Progenitor cell of endocrine pancreas (in vitro differentiated cells): ENCODE measurements around the gene CDH13. TPM values are rescaled to one million over a fixed set of nuclear protein-coding genes. Genes with fewer than 3 reads are reported as not detected.

Experiments used
- DNase-seq: peaks from one replicate; pipeline ENCODE4 v3.0.0; 2021; ENCODE audit warnings: low spot score; ENCODE audit not compliant: unreplicated experiment
- H3K27ac Mint-ChIP-seq: 2 replicates; pipeline ENCODE4 v1.8.0; 2021; ENCODE audit warnings: mild to moderate bottlenecking, moderate library complexity, mixed read lengths
- H3K27me3 Mint-ChIP-seq: 2 replicates; pipeline ENCODE4 v1.8.0; 2021; ENCODE audit warnings: mixed read lengths
- H3K36me3 Mint-ChIP-seq: 2 replicates; pipeline ENCODE4 v1.8.0; 2022; ENCODE audit warnings: mixed read lengths; ENCODE audit not compliant: insufficient read depth
- H3K4me1 Mint-ChIP-seq: 2 replicates; pipeline ENCODE4 v1.8.0; 2021; ENCODE audit warnings: low read depth, mixed read lengths
- H3K4me3 Mint-ChIP-seq: 2 replicates; pipeline ENCODE4 v1.8.0; 2021; ENCODE audit warnings: low read depth, mild to moderate bottlenecking, moderate library complexity, mixed read lengths
- H3K9me3 Mint-ChIP-seq: 2 replicates; pipeline ENCODE4 v1.8.0; 2021; ENCODE audit warnings: low read depth, mixed read lengths
- total RNA-seq: library from RNA; stranded (reverse); gene quantifications from 2 replicates; pipeline ENCODE4 v1.2.1, GENCODE V29; 2021
- TF ChIP-seq, protein P1 (sequence below): fragments of 200-600 bp; sonication (generic); IDR thresholded peaks from one replicate; pipeline ENCODE4 v1.5.0; 2021; ENCODE audit warnings: antibody characterized with exemption, mild to moderate bottlenecking; ENCODE audit not compliant: unreplicated experiment

The CDH13 gene
- total RNA-seq, 1 donor from 2014 or later: 0.38 TPM

GRCh38 chr16:83661656-83662055 lies 1034.9 kb downstream of the CDH13 start:
- Mint-ChIP-seq H3K4me1 (no peaks in the 10 kb centered on the region), H3K27me3 (peaks cover 12% of the 10 kb centered on the region), H3K9me3 (no peaks in the 10 kb centered on the region), H3K4me3 (no peak overlapping the region), H3K36me3 (no peaks in the 10 kb centered on the region), H3K27ac (no peak overlapping the region)
- TF ChIP-seq, protein P1, sequence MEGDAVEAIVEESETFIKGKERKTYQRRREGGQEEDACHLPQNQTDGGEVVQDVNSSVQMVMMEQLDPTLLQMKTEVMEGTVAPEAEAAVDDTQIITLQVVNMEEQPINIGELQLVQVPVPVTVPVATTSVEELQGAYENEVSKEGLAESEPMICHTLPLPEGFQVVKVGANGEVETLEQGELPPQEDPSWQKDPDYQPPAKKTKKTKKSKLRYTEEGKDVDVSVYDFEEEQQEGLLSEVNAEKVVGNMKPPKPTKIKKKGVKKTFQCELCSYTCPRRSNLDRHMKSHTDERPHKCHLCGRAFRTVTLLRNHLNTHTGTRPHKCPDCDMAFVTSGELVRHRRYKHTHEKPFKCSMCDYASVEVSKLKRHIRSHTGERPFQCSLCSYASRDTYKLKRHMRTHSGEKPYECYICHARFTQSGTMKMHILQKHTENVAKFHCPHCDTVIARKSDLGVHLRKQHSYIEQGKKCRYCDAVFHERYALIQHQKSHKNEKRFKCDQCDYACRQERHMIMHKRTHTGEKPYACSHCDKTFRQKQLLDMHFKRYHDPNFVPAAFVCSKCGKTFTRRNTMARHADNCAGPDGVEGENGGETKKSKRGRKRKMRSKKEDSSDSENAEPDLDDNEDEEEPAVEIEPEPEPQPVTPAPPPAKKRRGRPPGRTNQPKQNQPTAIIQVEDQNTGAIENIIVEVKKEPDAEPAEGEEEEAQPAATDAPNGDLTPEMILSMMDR: no peak
- no peak for DNase-seq

DNA sequence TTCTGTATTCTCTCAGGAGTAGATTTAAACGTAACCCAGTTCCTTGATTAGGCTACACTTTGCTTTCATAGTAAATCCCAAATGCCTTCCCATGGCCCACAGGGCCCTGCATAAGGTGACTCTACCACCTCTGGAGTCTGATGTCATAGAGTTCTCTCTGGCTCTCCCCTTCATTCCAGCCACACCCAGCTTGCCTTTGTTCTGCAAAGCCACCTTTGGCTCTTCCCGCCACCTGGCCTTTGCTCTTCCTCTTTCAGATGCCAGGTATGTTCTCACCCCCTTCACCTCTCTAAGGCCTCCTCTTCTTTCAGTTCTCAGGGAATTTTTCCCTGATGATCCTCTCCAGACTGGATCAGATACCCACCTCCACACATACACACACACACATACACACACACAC lies 1039.7 kb downstream of the CDH13 start:
- Mint-ChIP-seq H3K9me3 (peaks cover 6% of the 10 kb centered on the region), H3K4me1 (no peaks in the 10 kb centered on the region), H3K27me3 (peaks cover 9% of the 10 kb centered on the region), H3K27ac (no peak overlapping the region), H3K4me3 (no peak overlapping the region), H3K36me3 (no peaks in the 10 kb centered on the region)
- no peak for DNase-seq
- TF ChIP-seq, protein P1: no peak

GRCh38 chr16:83669456-83669855 lies 1042.7 kb downstream of the CDH13 start:
- no peak for DNase-seq
- H3K9me3 Mint-ChIP-seq: peaks cover 9% of the 10 kb centered on the region
- TF ChIP-seq, protein P1: no peak
- no peak overlapping the region for H3K27ac Mint-ChIP-seq
- H3K36me3 Mint-ChIP-seq: no peaks in the 10 kb centered on the region
- H3K4me1 Mint-ChIP-seq: no peaks in the 10 kb centered on the region
- H3K27me3 Mint-ChIP-seq: no peaks in the 10 kb centered on the region
- no peak overlapping the region for H3K4me3 Mint-ChIP-seq

- DNase-seq: no peak
- H3K9me3 Mint-ChIP-seq: peaks cover 6% of the 10 kb centered on the region
- no peaks in the 10 kb centered on the region for H3K36me3 Mint-ChIP-seq
- H3K27me3 Mint-ChIP-seq: peaks cover 7% of the 10 kb centered on the region
- H3K27ac Mint-ChIP-seq: no peak overlapping the region
- H3K4me3 Mint-ChIP-seq: no peak overlapping the region
- no peaks in the 10 kb centered on the region for H3K4me1 Mint-ChIP-seq
- TF ChIP-seq, protein P1: no peak
Observed at GRCh38 chr16:83674931-83675535, 1048.3 kb downstream of the CDH13 start.

- H3K4me3 Mint-ChIP-seq: no peak overlapping the region
- no peak overlapping the region for H3K27ac Mint-ChIP-seq
- DNase-seq: no peak
- H3K9me3 Mint-ChIP-seq: peaks cover 3% of the 10 kb centered on the region
- no peaks in the 10 kb centered on the region for H3K4me1 Mint-ChIP-seq
- peaks cover 7% of the 10 kb centered on the region for H3K27me3 Mint-ChIP-seq
- TF ChIP-seq, protein P1: no peak
- no peaks in the 10 kb centered on the region for H3K36me3 Mint-ChIP-seq
Observed at GRCh38 chr16:83676086-83676485, 1049.3 kb downstream of the CDH13 start.
